Left hindlimb (tissue), 1 donor: ENCODE data around the gene GABRA5.
A peak's percentile ranks its signal among the peaks of the same experiment; 100 is the strongest.
"Not testable (repeated sequence)": the region's sequence is repeated elsewhere in the genome, so short reads cannot be mapped to it uniquely, and the experiment has no call there.

Source experiments
- DNase-seq: peaks from one replicate; pipeline ENCODE4 v3.0.0-alpha.2; 2018

The GABRA5 gene

DNA sequence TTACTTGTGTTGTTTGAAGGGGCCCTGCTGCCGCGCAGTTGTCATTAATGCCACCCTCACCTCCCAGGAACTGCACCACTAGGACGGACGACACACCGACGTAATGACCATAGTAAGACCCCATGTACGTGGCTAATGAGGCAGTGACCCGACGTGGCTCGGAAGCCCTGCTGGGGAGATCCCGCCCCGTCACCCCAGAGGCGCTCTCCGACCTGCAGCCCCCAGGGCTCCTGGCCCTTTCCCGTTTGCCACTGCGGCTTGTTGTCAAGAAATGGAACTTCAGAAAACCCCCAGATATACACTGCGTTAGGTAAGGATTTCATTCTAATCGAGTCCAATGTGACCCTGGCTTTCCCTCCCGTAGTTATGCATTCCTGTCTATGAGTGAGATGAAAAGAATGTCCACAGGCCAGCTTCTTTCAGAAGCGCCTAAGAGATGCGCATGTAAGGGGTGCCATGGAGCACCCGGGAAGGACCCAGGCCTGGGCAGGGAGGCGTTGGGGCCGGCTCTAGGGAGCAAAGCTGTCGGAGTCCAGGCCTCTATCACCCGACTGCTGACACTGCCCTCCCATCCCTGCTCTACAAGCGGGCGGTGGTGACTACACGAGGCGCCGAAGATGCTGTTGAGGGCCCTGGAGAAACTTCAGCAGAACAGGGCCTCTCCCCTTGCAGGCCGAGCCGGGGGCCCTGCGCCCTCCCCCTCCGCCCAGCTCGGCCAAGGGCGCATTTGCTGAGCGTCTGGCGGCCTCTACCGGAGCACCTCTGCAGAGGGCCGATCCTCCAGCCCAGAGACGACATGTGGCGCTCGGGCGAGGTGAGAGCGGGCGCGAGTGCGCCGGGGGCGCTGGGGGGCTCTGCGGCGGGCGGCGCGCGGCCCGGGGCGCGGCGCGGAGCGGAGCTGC, at the start of gene GABRA5:
Gene GABRA5, plus strand, starts transcription at position 765 of the 902 bp plus-strand sequence. CDS start 2,187 bp downstream, outside the sequence.
- DNase-seq: peak; percentile 59

- DNase-seq: not testable (repeated sequence)
These were observed 35.7 kb upstream of the GABRA5 start for GRCh38 chr15:26831191-26831590.

- no peak for DNase-seq
These were observed 34.9 kb upstream of the GABRA5 start for GRCh38 chr15:26831951-26832350.

GRCh38 chr15:26838742-26839460, 28.0 kb upstream of the GABRA5 start:
- no peak for DNase-seq

DNA sequence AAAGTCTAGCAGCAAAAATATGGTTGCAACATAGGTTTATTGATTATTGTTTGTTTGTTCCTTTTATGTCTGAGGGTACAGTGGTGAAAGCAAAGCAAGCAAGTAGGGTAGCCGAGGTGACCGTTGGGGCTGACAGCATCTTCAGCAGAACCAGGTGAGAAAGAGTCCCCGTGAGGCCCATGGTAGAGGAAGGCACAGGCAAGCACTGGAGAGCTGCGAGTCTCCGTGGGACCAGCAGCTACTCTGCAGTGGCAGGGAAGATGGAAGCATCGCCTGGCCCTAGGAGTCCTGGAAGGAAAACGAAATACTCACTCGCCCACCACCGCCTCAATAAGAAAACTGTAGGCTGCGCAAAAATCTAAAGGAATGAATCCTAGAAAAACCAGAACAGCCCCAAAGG, 25.3 kb upstream of the GABRA5 start:
- no peak for DNase-seq

DNA sequence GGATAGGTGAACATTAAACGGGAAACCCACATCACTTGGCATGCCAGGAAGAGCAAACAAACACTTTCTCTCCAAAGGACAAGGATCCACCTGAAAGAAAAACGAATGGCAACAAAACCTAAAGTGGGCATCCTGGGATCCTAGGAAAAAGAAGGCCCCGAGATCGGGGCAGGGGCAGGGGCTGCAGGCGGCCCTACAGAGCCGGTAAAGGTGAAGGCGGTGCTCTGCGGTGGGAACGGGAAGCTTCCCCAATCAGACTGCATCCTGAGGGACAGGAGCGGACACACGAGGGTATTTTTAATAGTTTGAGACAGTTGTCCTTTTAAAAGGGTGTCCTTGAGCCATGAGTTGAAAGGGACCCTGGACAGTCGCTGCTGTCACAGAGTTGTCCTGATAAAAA, 24.9 kb upstream of the GABRA5 start:
- DNase-seq: no peak

GRCh38 chr15:26842391-26842790, 24.5 kb upstream of the GABRA5 start:
- no peak for DNase-seq

DNA sequence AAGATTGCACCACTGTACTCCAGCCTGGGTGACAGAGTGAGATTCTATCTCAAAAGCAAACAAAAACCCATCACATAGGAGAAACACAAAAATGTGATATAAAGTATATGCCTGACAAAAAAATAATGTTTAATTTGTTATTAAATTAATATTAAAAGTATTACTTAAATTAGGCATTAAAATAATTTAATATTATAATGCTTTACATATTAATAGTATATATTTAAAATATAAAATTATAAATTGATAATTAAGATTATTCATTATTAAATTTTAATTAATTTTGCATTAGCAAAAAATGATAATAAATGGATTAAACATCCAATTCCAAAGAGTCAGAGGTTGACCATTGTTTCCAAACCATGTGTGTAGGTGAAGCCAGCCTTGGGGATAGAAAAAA, 22.0 kb upstream of the GABRA5 start:
- DNase-seq: no peak

DNA sequence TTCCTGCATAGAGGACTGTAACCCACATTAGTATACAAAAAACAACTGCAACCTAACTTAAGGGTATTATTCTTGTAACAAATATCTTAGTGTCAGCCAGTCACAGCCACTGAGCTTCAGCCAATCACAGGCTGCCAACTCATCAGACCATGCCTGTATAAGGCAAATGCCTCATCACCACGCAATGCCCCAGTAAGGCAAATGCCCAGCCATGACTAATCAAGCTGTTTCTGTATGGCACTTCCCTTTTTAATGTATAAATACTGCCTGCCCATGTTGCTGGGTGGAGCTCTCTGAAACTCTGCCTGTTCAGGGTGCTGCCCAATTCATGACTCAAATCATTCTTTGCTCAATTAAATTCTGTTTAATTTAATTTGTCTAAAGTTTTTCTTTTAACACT, 18.4 kb upstream of the GABRA5 start:
- DNase-seq: no peak

DNA sequence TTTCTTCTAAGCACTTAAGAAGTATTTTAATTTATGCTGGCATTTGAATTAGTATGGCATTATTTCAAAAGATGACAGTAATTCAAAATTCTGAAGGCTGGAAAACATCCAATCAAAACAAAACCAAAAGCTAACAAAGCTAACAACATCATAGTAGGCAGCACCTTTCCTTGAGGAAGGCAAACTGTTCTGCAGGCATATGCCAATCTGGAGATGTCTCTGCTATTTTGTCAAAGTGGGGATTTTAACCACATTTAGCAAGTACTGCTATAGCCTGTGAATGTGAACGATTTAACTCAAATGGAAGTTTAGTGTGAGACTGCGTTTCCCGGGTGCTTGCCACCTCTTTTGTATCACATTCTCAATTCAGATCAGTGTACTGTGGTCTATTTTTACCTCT, 16.7 kb upstream of the GABRA5 start:
- DNase-seq: no peak

DNA sequence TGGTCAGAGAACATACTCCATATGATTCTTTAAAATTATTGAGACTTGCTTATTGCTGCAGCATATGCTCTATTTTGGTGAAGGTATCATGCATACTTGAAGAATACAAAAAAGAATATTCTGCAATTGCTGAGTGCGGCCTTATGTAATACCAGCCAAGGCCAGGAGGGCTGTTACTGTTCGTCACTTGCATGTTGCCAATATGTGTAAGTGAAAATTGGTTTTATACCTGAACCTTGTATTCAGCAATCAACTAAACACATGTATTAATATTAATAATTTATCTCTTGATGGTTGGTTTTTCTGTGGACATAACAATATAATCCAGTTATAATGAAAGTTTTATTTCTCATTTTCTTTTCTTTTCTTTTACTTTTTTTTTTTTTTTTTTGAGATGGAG, 13.9 kb upstream of the GABRA5 start:
- DNase-seq: no peak

DNA sequence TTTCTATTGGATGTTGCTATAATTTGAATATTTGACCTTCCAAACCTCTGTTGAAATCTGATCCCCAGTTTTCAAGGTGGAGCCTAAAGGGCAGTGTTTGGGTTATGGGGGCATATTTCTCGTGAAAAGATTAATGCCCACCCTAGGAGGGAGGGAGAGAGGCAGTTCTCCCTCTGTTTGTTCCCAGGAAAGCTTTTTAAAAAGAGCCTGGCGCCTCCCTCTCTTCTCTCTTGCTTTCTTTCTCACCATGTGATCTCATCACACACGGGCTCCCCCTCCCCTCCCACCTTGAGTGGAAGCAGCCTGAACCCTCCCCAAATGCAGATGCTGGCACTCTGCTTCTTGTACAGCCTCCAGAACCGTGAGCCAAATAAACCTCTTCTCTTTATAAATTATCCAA, 12.4 kb upstream of the GABRA5 start:
- no peak for DNase-seq

DNA sequence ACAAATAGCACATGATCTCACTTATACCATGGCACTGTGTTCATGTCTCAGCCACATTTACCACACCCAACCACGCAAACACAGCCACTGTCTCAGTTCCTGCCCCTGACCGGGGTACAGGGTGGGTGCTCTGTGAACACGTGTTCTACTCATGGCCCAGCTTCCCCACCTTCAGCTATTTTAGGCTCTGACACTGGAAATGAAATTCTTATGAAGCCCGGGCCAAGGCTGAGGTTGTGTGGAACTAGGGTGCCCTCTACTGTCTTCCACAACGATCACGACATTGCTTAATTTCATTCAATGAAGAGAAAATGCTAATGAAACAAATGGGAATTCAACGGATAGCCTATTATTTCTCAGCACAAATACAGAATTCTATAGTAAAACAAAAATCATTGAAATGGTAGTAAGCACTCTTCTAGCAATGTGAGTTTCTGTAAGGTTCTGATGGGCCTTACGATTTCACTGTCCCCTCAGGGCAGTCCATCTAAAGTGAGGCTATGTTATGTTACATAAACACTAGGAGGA, 2.1 kb upstream of the GABRA5 start:
- DNase-seq: peak; percentile 64

GRCh38 chr15:26867200-26868007, 542 bp downstream of the GABRA5 start:
- no peak for DNase-seq

GRCh38 chr15:26868029-26868685, 1.3 kb downstream of the GABRA5 start:
- DNase-seq: no peak

DNA sequence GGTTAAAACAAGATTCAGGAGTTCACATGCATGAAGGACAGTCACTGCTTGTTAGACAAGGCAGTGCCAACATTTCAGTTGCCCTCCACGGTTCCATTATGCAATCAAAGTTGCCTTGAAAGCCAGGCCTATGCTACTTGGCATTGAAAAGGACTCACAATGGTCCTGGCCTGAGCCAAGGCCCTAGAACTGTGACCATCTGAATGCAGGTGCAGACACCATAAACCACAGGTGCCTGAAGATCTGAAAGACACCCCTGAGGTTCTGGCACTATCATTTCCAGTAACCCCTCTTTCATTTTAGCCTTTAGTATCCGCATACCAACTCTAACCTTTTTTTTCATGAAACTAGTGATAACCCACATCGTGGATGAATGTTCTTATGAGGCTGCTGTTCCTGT, 2.8 kb downstream of the GABRA5 start:
- DNase-seq: no peak

DNA sequence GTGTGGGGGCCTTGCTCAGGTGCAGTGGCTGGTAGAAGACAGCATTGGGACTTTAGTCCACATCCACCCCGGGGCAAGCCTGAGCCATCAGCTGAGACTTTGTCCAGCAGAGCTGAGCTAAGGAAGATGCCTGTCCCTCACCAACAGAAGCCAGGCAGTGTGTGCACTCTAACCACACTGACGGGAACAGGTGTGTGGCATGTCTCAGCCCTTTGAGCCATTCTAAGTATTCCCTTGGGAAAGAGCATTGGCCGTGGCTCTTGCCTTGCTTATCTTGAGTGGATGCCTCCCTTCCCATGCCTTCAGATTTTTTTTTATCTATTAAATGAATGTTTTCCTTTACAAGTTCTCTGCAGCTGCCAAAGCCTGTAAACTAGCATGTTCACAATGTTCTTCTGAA, 3.5 kb downstream of the GABRA5 start:
- no peak for DNase-seq

DNA sequence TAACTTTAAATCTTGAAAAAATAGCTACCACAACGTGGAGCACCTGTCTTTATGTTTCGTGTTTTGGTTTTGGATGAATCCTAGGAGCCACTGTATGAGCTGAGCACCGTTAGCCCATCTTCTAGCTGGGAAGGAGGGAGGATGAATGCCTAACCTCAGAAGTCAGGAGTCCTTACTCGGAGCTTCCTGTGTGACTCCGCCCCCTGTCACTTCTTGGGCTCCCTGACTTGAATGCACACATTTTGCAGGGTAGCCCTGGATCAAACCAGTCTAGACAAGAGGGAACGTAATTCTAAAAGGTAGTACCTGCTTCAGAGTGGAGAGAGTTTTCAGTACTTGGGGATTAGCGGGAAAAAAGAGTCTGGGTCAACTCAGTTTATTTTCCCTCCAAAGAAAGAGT, 5.3 kb downstream of the GABRA5 start:
- DNase-seq: no peak

- no peak for DNase-seq
These were observed 7.0 kb downstream of the GABRA5 start for GRCh38 chr15:26873846-26874245.

DNA sequence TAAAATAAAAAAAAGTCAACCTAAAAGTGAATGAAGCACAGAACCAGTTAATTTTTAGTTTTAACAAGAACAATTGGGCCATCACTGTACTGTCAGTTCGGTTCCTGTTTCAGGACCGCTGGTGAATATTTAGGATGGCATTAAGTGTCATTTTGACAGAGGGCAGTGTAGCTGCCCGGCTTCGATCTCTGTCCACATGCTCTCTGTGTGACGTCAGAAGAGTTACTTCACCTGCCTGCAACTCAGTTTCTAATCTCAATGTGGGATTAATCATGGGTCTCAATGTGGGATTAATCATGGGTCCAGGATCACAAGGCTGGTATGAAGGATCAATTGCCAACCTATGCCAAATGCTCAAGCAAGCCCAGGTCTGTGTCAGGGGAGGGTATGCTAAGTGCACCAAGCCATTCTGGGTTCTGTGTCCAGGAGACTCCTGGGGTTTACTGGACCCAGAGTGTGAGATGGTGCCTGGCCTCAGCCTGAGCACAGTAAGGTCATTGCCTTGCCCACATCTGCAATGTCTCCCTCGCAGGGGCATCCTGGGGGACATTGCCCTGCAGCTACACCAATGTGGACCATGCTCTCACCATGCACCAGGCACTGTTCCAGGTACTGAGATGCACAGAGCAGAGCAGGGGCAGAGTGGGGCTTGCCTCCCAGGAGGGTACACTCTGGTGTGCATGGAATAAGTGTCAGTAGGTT, 8.1 kb downstream of the GABRA5 start:
- DNase-seq: no peak

DNA sequence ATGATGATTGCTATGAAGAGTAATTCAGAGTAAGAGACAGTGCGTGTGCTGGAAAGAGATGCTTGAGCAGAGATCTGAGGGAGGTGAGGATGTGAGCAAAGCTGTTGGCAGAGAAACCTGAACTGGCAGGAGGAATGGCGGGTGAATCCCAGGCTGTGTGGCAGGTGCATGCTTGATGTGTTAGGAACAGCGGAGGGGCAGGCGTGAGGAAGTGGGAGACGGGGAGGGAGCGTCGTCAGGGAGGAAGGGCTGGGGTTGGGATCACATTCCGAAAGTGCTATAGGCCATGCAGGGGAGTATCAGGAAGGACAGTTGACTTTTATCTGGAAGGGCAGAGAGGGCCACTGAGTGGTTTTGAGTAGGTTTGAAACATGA, 8.6 kb downstream of the GABRA5 start:
- DNase-seq: no peak

DNA sequence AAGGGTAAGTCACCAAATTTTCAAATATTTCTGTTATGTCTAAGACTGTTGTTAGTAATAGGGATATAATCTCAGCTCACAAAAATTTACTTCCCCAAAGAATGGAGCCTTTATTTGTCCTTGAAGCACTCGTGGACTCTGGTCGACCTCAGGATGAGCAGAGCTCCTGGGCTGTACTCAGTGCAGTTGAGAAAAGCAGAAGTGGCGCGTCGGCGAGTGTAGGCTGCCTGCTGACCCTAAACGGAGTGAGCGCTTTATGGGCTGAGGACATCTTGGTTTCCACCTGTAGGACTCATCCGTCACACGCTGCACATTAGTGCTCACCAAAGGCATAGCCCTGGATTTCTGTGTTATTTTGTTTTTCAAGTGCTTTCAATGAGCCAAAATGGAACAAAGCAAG, 11.0 kb downstream of the GABRA5 start:
- no peak for DNase-seq
